Fibroblast of peridontal ligament (primary cell): ENCODE data around the gene ANTXR2.
"Not testable (repeated sequence)": the region's sequence is repeated elsewhere in the genome, so short reads cannot be mapped to it uniquely, and the experiment has no call there.

ENCODE experiments used
- DNase-seq: peaks from one replicate; pipeline ENCODE4 v3.0.0-alpha.2; 2010; ENCODE audit errors: extremely low read depth

Gene ANTXR2

GRCh38 chr4:79918292-79918691 lies 154.7 kb downstream of the ANTXR2 start:
- DNase-seq, result no peak

- DNase-seq, result peak; percentile 45
These were observed 155.8 kb downstream of the ANTXR2 start for GRCh38 chr4:79917246-79917645.

- DNase-seq, result no peak
These were observed 157.8 kb downstream of the ANTXR2 start for GRCh38 chr4:79915246-79915645.

GRCh38 chr4:79913581-79913980 lies 159.4 kb downstream of the ANTXR2 start:
- DNase-seq, result peak; percentile 64

- no peak for DNase-seq
These were observed 166.0 kb downstream of the ANTXR2 start for GRCh38 chr4:79907001-79907400.

- no peak for DNase-seq
These were observed 166.7 kb downstream of the ANTXR2 start for GRCh38 chr4:79906303-79906702.

- no peak for DNase-seq
These were observed 167.8 kb downstream of the ANTXR2 start for GRCh38 chr4:79905212-79905611.

- no peak for DNase-seq
These were observed 168.7 kb downstream of the ANTXR2 start for GRCh38 chr4:79904331-79904730.

GRCh38 chr4:79900182-79900581 lies 172.8 kb downstream of the ANTXR2 start:
- DNase-seq, result no peak

GRCh38 chr4:79899481-79899880 lies 173.5 kb downstream of the ANTXR2 start:
- no peak for DNase-seq

- peak; percentile 10 for DNase-seq
These were observed 175.0 kb downstream of the ANTXR2 start for GRCh38 chr4:79898055-79898454.

GRCh38 chr4:79897174-79897573 lies 175.9 kb downstream of the ANTXR2 start:
- DNase-seq, result no peak

- DNase-seq, result peak; percentile 36
These were observed 179.6 kb downstream of the ANTXR2 start for GRCh38 chr4:79893456-79893855.

- not testable (repeated sequence) for DNase-seq
These were observed 184.0 kb downstream of the ANTXR2 start for GRCh38 chr4:79889026-79889425.

- no peak for DNase-seq
These were observed 186.5 kb downstream of the ANTXR2 start for GRCh38 chr4:79886557-79886956.

GRCh38 chr4:79886021-79886420 lies 187.0 kb downstream of the ANTXR2 start:
- no peak for DNase-seq

GRCh38 chr4:79883290-79883689 lies 189.7 kb downstream of the ANTXR2 start:
- no peak for DNase-seq

GRCh38 chr4:79882806-79883205 lies 190.2 kb downstream of the ANTXR2 start:
- no peak for DNase-seq

GRCh38 chr4:79881407-79881806 lies 191.6 kb downstream of the ANTXR2 start:
- DNase-seq, result no peak

GRCh38 chr4:79877511-79877910 lies 195.5 kb downstream of the ANTXR2 start:
- no peak for DNase-seq

- DNase-seq, result no peak
These were observed 197.6 kb downstream of the ANTXR2 start for GRCh38 chr4:79875344-79875899.

- DNase-seq, result no peak
These were observed 198.8 kb downstream of the ANTXR2 start for GRCh38 chr4:79874197-79874596.

GRCh38 chr4:79872738-79873137 lies 200.3 kb downstream of the ANTXR2 start:
- DNase-seq, result no peak

GRCh38 chr4:79871961-79872360 lies 201.1 kb downstream of the ANTXR2 start:
- no peak for DNase-seq
